ENCODE measurements around the gene SP140L.
"Not testable (repeated sequence)": the region's sequence is repeated elsewhere in the genome, so short reads cannot be mapped to it uniquely, and the experiment has no call there.

SP140L gene

GRCh38 chr2:230347659-230348305 is 20.8 kb downstream of the SP140L start:
- no peak for TF ChIP-seq POLR2A (IDR thresholded peaks at IDR 0.05; ENCODE audit: low read depth, low read length)
- no peak for TF ChIP-seq TAF1 (IDR thresholded peaks at IDR 0.05; ENCODE audit: borderline replicate concordance, low read depth, low read length)
- TF ChIP-seq POLR2AphosphoS5 (IDR thresholded peaks at IDR 0.05; ENCODE audit: low read depth, low read length): no peak
- no peak for DNase-seq (ENCODE audit: insufficient read length)
- peak; percentile 90 for FAIRE-seq

GRCh38 chr2:230348787-230349186 is 21.8 kb downstream of the SP140L start:
- no peak for TF ChIP-seq POLR2A (IDR thresholded peaks at IDR 0.05; ENCODE audit: low read depth, low read length)
- TF ChIP-seq POLR2AphosphoS5 (IDR thresholded peaks at IDR 0.05; ENCODE audit: low read depth, low read length): no peak
- no peak for TF ChIP-seq TAF1 (IDR thresholded peaks at IDR 0.05; ENCODE audit: borderline replicate concordance, low read depth, low read length)
- peak; percentile 66 for FAIRE-seq
- no peak for DNase-seq (ENCODE audit: insufficient read length)

GRCh38 chr2:230356084-230356483 is 29.1 kb downstream of the SP140L start:
- FAIRE-seq: peak; percentile 76
- DNase-seq (ENCODE audit: insufficient read length): no peak
- TF ChIP-seq POLR2AphosphoS5 (IDR thresholded peaks at IDR 0.05; ENCODE audit: low read depth, low read length) (no peak), POLR2A (IDR thresholded peaks at IDR 0.05; ENCODE audit: low read depth, low read length) (no peak), TAF1 (IDR thresholded peaks at IDR 0.05; ENCODE audit: borderline replicate concordance, low read depth, low read length) (no peak)

- FAIRE-seq (peak; percentile 67), DNase-seq (ENCODE audit: insufficient read length) (no peak)
- no peak for TF ChIP-seq POLR2A (IDR thresholded peaks at IDR 0.05; ENCODE audit: low read depth, low read length)
These were observed 31.3 kb downstream of the SP140L start for GRCh38 chr2:230358305-230358704.

- FAIRE-seq (no peak), DNase-seq (ENCODE audit: insufficient read length) (no peak)
- no peak for TF ChIP-seq TAF1 (IDR thresholded peaks at IDR 0.05; ENCODE audit: borderline replicate concordance, low read depth, low read length)
- no peak for TF ChIP-seq POLR2AphosphoS5 (IDR thresholded peaks at IDR 0.05; ENCODE audit: low read depth, low read length)
- no peak for TF ChIP-seq POLR2A (IDR thresholded peaks at IDR 0.05; ENCODE audit: low read depth, low read length)
These were observed 33.0 kb downstream of the SP140L start for GRCh38 chr2:230360028-230360427.

- TF ChIP-seq POLR2AphosphoS5 (IDR thresholded peaks at IDR 0.05; ENCODE audit: low read depth, low read length): no peak
- TF ChIP-seq TAF1 (IDR thresholded peaks at IDR 0.05; ENCODE audit: borderline replicate concordance, low read depth, low read length): no peak
- TF ChIP-seq POLR2A (IDR thresholded peaks at IDR 0.05; ENCODE audit: low read depth, low read length): no peak
- no peak for FAIRE-seq
These were observed 35.2 kb downstream of the SP140L start for GRCh38 chr2:230362030-230362691.

GRCh38 chr2:230382108-230382507 is 55.1 kb downstream of the SP140L start:
- FAIRE-seq (no peak), DNase-seq (ENCODE audit: insufficient read length) (no peak)
- TF ChIP-seq TAF1 (IDR thresholded peaks at IDR 0.05; ENCODE audit: borderline replicate concordance, low read depth, low read length) (no peak), POLR2A (IDR thresholded peaks at IDR 0.05; ENCODE audit: low read depth, low read length) (no peak), POLR2AphosphoS5 (IDR thresholded peaks at IDR 0.05; ENCODE audit: low read depth, low read length) (no peak)

More at GRCh38 chr2:230362030-230362691, 35.2 kb downstream of the SP140L start:
- no peak for DNase-seq (ENCODE audit: insufficient read length)

- TF ChIP-seq TAF1 (IDR thresholded peaks at IDR 0.05; ENCODE audit: borderline replicate concordance, low read depth, low read length): no peak
- TF ChIP-seq POLR2A (IDR thresholded peaks at IDR 0.05; ENCODE audit: low read depth, low read length): no peak
- no peak for TF ChIP-seq POLR2AphosphoS5 (IDR thresholded peaks at IDR 0.05; ENCODE audit: low read depth, low read length)
- FAIRE-seq (no peak), DNase-seq (ENCODE audit: insufficient read length) (no peak)
These were observed 56.5 kb downstream of the SP140L start for GRCh38 chr2:230383453-230383852.

GRCh38 chr2:230384986-230385385 is 58.0 kb downstream of the SP140L start:
- FAIRE-seq: peak; percentile 67
- no peak for DNase-seq (ENCODE audit: insufficient read length)
- TF ChIP-seq POLR2A (IDR thresholded peaks at IDR 0.05; ENCODE audit: low read depth, low read length) (no peak), POLR2AphosphoS5 (IDR thresholded peaks at IDR 0.05; ENCODE audit: low read depth, low read length) (no peak), TAF1 (IDR thresholded peaks at IDR 0.05; ENCODE audit: borderline replicate concordance, low read depth, low read length) (no peak)

- FAIRE-seq (no peak), DNase-seq (ENCODE audit: insufficient read length) (no peak)
- TF ChIP-seq POLR2A (IDR thresholded peaks at IDR 0.05; ENCODE audit: low read depth, low read length) (no peak), POLR2AphosphoS5 (IDR thresholded peaks at IDR 0.05; ENCODE audit: low read depth, low read length) (no peak), TAF1 (IDR thresholded peaks at IDR 0.05; ENCODE audit: borderline replicate concordance, low read depth, low read length) (no peak)
These were observed 67.3 kb downstream of the SP140L start for GRCh38 chr2:230394301-230394700.

- not testable (repeated sequence) for DNase-seq (ENCODE audit: insufficient read length)
These were observed 71.7 kb downstream of the SP140L start for GRCh38 chr2:230398698-230399097.

GRCh38 chr2:230400041-230400440 is 73.0 kb downstream of the SP140L start:
- TF ChIP-seq TAF1 (IDR thresholded peaks at IDR 0.05; ENCODE audit: borderline replicate concordance, low read depth, low read length): no peak
- no peak for TF ChIP-seq POLR2A (IDR thresholded peaks at IDR 0.05; ENCODE audit: low read depth, low read length)
- no peak for TF ChIP-seq POLR2AphosphoS5 (IDR thresholded peaks at IDR 0.05; ENCODE audit: low read depth, low read length)
- FAIRE-seq: no peak
- no peak for DNase-seq (ENCODE audit: insufficient read length)

More at GRCh38 chr2:230398698-230399097, 71.7 kb downstream of the SP140L start:
- FAIRE-seq: not testable (repeated sequence)

Data from GM12892 (cell line).